Kidney epithelial cell (primary cell): ENCODE data around the gene KIRREL1. TPM values are rescaled to one million over a fixed set of nuclear protein-coding genes. Genes with fewer than 3 reads are reported as not detected.

Source experiments
- DNase-seq: peaks from one replicate; pipeline ENCODE4 v3.0.0-alpha.2; 2010; ENCODE audit warnings: low read depth
- H3K27me3 ChIP-seq: 2 replicates; pipeline ENCODE4 v1.6.0; 2011; ENCODE audit warnings: low read length; ENCODE audit not compliant: control insufficient read depth, insufficient read depth
- H3K36me3 ChIP-seq: 2 replicates; pipeline ENCODE4 v1.5.1; 2011; ENCODE audit warnings: low read length; ENCODE audit not compliant: control insufficient read depth, insufficient read depth
- H3K4me3 ChIP-seq: 2 replicates; pipeline ENCODE4 v1.5.1; 2011; ENCODE audit warnings: low read depth, mild to moderate bottlenecking, control low read depth, low read length
- total RNA-seq: library from RNA; depleted of rRNA; stranded (reverse); fragments of >200 nt; gene quantifications from 2 replicates; pipeline ENCODE4 v1.2.3, GENCODE V29; 2015
- TF ChIP-seq, protein P1 (sequence below): IDR thresholded peaks from 2 replicates; pipeline ENCODE4 v1.5.1; 2011; ENCODE audit warnings: mild to moderate bottlenecking, moderate library complexity, low read length, control low read depth, inconsistent platforms; ENCODE audit not compliant: insufficient read depth, poor library complexity, severe bottlenecking

The KIRREL1 gene
- total RNA-seq, 1 donor from 2014 or later, result 119 TPM

DNA sequence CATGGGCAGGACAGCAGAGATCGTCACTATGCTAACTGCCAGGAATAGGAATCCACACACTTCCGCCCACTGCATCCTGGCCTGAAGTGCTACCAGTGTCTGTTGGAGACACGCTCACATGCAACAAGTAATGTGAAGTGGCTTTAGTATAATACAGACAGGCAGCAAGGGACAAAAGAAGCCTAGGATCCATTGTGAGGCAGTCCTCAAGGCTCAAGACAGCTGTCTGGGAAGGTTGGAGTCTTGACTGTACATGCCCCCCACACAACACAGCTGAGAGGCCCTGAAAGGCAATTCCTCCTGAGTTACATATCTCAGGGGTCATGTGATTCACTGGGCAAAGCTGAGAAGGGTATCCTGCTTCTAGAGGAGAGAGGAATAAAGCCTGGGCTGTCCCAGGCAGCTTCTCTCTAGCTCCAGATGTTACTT, 147.3 kb downstream of the KIRREL1 start:
- TF ChIP-seq, protein P1, sequence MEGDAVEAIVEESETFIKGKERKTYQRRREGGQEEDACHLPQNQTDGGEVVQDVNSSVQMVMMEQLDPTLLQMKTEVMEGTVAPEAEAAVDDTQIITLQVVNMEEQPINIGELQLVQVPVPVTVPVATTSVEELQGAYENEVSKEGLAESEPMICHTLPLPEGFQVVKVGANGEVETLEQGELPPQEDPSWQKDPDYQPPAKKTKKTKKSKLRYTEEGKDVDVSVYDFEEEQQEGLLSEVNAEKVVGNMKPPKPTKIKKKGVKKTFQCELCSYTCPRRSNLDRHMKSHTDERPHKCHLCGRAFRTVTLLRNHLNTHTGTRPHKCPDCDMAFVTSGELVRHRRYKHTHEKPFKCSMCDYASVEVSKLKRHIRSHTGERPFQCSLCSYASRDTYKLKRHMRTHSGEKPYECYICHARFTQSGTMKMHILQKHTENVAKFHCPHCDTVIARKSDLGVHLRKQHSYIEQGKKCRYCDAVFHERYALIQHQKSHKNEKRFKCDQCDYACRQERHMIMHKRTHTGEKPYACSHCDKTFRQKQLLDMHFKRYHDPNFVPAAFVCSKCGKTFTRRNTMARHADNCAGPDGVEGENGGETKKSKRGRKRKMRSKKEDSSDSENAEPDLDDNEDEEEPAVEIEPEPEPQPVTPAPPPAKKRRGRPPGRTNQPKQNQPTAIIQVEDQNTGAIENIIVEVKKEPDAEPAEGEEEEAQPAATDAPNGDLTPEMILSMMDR, result no peak
- H3K4me3 ChIP-seq, result no peak overlapping the region
- DNase-seq, result no peak
- H3K36me3 ChIP-seq, result no peaks in the 10 kb centered on the region
- no peaks in the 10 kb centered on the region for H3K27me3 ChIP-seq

DNA sequence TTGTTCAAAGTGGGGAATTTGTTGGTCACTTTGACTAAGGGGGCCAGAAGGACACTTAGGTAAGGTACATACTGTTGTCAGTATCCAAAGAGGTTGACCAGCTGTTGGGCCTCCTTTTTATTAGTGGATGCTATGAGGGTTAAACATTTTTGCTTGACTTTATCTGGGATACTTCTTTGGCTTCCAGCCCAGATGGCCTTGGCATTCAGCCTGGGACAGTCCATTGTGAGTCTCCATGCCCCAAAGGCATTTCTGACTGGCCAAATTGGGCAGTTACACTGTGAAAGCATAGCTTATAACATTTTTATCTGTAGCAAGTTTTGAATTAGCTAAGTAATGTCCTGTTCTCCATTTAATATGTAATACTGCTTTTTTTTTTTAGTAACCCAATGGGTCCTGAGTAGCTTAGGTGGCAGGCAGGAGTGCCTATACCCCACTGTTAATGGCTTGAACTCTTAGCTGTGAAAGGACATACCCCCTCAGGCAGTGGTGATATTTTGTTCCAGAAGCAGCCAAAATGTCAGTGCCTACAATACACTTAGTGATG, 151.8 kb downstream of the KIRREL1 start:
- H3K4me3 ChIP-seq, result no peak overlapping the region
- no peak for DNase-seq
- H3K36me3 ChIP-seq, result no peaks in the 10 kb centered on the region
- no peaks in the 10 kb centered on the region for H3K27me3 ChIP-seq
- TF ChIP-seq, protein P1, result no peak

DNA sequence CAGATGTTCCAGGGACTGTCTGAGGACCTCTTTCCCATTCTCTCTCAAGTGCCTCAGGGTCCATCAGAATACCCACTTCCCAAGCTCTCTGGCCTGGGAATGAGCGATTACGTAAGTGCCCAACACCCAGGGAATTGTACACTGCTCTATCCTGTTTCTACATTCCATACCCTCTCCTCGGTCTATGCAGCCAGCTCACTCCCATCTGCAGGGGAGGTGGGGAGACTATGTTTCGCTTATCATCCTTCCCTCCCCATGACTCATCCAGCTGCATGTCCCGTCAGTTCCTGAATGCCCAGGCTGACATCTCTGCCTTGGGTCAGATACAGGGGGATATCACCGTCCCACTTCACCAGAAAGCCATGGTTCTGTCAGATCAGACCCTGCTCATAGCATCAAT, 152.7 kb downstream of the KIRREL1 start:
- Histone ChIP-seq H3K36me3 (no peaks in the 10 kb centered on the region), H3K4me3 (no peak overlapping the region), H3K27me3 (no peaks in the 10 kb centered on the region)
- TF ChIP-seq, protein P1, result no peak
- DNase-seq, result no peak

DNA sequence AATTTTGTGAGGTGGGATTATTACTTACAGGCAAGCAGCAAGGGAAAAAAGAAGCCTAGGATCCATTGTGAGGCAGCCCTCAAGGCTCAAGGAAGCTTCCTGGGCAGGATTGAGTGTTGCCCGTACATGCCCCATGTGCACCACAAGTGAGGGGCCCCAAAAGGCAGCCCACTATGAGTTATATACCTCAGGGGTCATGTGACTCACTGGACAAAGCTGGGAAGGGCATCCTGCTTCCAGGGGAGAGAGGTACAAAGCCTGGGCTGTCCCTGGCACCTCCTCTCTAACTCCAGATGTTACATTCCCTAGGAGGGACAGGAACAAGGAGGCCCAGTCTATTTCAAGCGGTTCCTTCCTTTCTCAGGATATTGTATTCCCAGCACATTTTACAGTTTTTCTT, 153.3 kb downstream of the KIRREL1 start:
- H3K36me3 ChIP-seq, result no peaks in the 10 kb centered on the region
- H3K4me3 ChIP-seq, result no peak overlapping the region
- H3K27me3 ChIP-seq, result no peaks in the 10 kb centered on the region
- DNase-seq, result no peak
- TF ChIP-seq, protein P1, result no peak

DNA sequence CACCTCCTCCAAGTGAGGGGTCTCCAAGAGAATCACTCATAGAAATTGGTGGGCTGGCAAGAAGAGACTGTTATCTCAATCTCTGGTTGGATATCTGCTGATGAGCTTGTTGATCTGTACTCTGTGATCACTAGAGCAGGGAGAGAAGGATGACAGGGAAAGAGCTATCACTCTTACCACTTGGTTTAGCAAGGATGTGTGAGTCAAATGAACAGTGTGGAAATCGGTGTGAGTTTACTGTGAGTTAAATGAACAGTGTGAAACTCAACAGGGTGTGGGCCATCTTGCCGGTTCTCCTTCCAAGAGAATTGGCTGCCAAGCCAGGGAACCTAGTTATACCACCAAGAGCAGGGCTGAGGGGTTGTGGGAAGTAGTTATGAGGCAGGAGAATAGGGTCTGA, 154.0 kb downstream of the KIRREL1 start:
- DNase-seq, result peak; percentile 14
- Histone ChIP-seq H3K27me3 (no peaks in the 10 kb centered on the region), H3K4me3 (no peak overlapping the region), H3K36me3 (no peaks in the 10 kb centered on the region)
- TF ChIP-seq, protein P1, result no peak

DNA sequence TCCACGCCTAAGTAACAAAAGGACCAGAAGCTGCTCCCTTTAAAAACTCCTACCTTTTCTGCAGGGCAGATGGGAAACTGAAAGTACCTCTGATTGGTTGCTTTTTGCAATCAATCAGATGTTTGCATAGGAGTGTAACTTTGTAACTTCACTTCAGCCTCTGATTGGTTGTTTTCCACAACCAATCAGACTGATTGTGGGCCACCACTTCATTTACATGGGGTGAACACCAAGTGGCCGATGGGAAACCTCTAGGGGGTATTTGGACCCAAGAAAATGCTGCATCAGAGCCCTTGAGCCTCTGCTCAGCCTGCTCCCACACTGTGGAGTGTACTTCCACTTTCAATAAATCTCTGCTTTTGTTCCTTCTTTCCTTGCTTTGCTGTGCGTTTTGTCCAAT, 154.4 kb downstream of the KIRREL1 start:
- TF ChIP-seq, protein P1, result no peak
- Histone ChIP-seq H3K36me3 (no peaks in the 10 kb centered on the region), H3K4me3 (no peak overlapping the region), H3K27me3 (no peaks in the 10 kb centered on the region)
- no peak for DNase-seq
